Endothelial cell of umbilical vein (primary cell): Measurements from ENCODE around the gene TXNDC2. TPM values are rescaled to one million over a fixed set of nuclear protein-coding genes. Genes with fewer than 3 reads are reported as not detected.
"Not testable (repeated sequence)": the region's sequence is repeated elsewhere in the genome, so short reads cannot be mapped to it uniquely, and the experiment has no call there.

ENCODE experiments used
- BruUV-seq: library from RNA; stranded (reverse); fragments of 400-500 nt; replicated peaks from 2 replicates; lab custom pipeline; 2021; lab: Mats Ljungman, UMichigan
- CTCF ChIA-PET: fragments of 300-600, 350-600 bp; sonication (Branson Sonifier 250); formaldehyde crosslinking; loops from one replicate; lab custom pipeline; 2021; ENCODE audit warnings: antibody characterized with exemption, inconsistent platforms; lab: Charles Lee
- POLR2A ChIA-PET: fragments of 300-600, 350-600 bp; sonication (Branson Sonifier 250); formaldehyde crosslinking; loops from one replicate; lab custom pipeline; 2021; ENCODE audit warnings: antibody characterized with exemption, inconsistent platforms; lab: Charles Lee
- DNase-seq: peaks from one replicate; pipeline ENCODE4 v3.0.0-alpha.2; 2011; ENCODE audit warnings: low read depth, low spot score
- FAIRE-seq: peaks from 2 replicates; lab custom pipeline; 2011; peaks lifted over from hg19 to GRCh38; lab: Jason Lieb, UNC
- H2AFZ ChIP-seq: 2 replicates; pipeline ENCODE4 v1.6.0; 2012; ENCODE audit warnings: low read depth, low read length, control low read depth, inconsistent platforms
- H3K27ac ChIP-seq: 2 replicates; pipeline ENCODE4 v1.5.1; 2011; ENCODE audit warnings: low read depth, mild to moderate bottlenecking, control low read depth, low read length, moderate library complexity; ENCODE audit not compliant: insufficient read depth
- H3K27me3 ChIP-seq, 2 experiments: 2 replicates each; pipeline versions ENCODE4 v1.6.0 to v1.6.1; 2011; ENCODE audit warnings: low read length in 2 of 2, mixed read lengths in 1 of 2; ENCODE audit not compliant: control insufficient read depth in 2 of 2, insufficient read depth in 2 of 2
- H3K36me3 ChIP-seq, 2 experiments: 2 replicates in 1 of 2; 3 replicates in 1 of 2; pipeline ENCODE4 v1.5.1; 2011; ENCODE audit warnings: low read length in 2 of 2, mild to moderate bottlenecking in 1 of 2, moderate library complexity in 1 of 2; ENCODE audit not compliant: control insufficient read depth in 2 of 2, insufficient read depth in 2 of 2; ENCODE audit errors: extremely low read depth in 1 of 2
- H3K4me1 ChIP-seq: 3 replicates; pipeline ENCODE4 v1.5.1; 2011; ENCODE audit warnings: mild to moderate bottlenecking, low read length; ENCODE audit not compliant: control insufficient read depth, insufficient read depth; ENCODE audit errors: extremely low read depth
- H3K4me2 ChIP-seq: 2 replicates; pipeline ENCODE4 v1.6.1; 2011; ENCODE audit warnings: low read length, control low read depth, mixed read lengths; ENCODE audit not compliant: insufficient read depth
- H3K4me3 ChIP-seq, 3 experiments: fragments of 200-600 bp in 1 of 3; sonication (generic), shearing (Covaris generic) in 1 of 3; replicated peaks in 1 of 3; 2 replicates each; pipeline ENCODE4 v1.5.1; 2011 to 2016; ENCODE audit warnings: control low read depth in 3 of 3, low read length in 3 of 3, mild to moderate bottlenecking in 2 of 3, inconsistent platforms in 1 of 3, low read depth in 1 of 3, moderate library complexity in 1 of 3; ENCODE audit not compliant: insufficient read depth in 1 of 3
- H3K79me2 ChIP-seq: 2 replicates; pipeline ENCODE4 v1.6.0; 2012; ENCODE audit warnings: low read length, inconsistent platforms; ENCODE audit not compliant: control insufficient read depth, insufficient read depth
- H3K9ac ChIP-seq: replicated peaks from 2 replicates; pipeline ENCODE3; 2011; ENCODE audit warnings: low read length, control low read depth; ENCODE audit not compliant: insufficient read depth; ENCODE audit errors: extremely low read depth
- H3K9me1 ChIP-seq: replicated peaks from 3 replicates; pipeline ENCODE4 v1.6.0; 2011; ENCODE audit warnings: mild to moderate bottlenecking, low read length; ENCODE audit not compliant: control insufficient read depth, insufficient read depth; ENCODE audit errors: extremely low read depth
- H3K9me3 ChIP-seq: replicated peaks from 2 replicates; pipeline ENCODE4 v1.5.1; 2012; ENCODE audit warnings: low read length, inconsistent platforms; ENCODE audit not compliant: control insufficient read depth, insufficient read depth
- H4K20me1 ChIP-seq: replicated peaks from 2 replicates; pipeline ENCODE3; 2011; ENCODE audit warnings: mild to moderate bottlenecking, low read length; ENCODE audit not compliant: control insufficient read depth, insufficient read depth; ENCODE audit errors: extremely low read depth
- EZH2 ChIP-seq: IDR thresholded peaks from 2 replicates; pipeline ENCODE4 v1.6.1; 2012; ENCODE audit warnings: borderline replicate concordance, low read depth, mild to moderate bottlenecking, moderate library complexity, low read length, inconsistent platforms; ENCODE audit not compliant: severe bottlenecking
- FOS ChIP-seq: IDR thresholded peaks from 2 replicates; pipeline ENCODE4 v1.6.1; 2011; ENCODE audit warnings: mild to moderate bottlenecking, low read length, moderate library complexity, borderline replicate concordance; ENCODE audit not compliant: insufficient read depth
- GATA2 ChIP-seq: IDR thresholded peaks from 2 replicates; pipeline ENCODE4 v1.7.0; 2011; ENCODE audit warnings: low read depth, mild to moderate bottlenecking, moderate library complexity, mixed read lengths, low read length; ENCODE audit not compliant: insufficient read length, insufficient read depth
- JUN ChIP-seq: IDR thresholded peaks from 2 replicates; pipeline ENCODE4 v1.6.1; 2011; ENCODE audit warnings: borderline replicate concordance, low read depth; ENCODE audit not compliant: insufficient read length, insufficient read depth
- MYC ChIP-seq: IDR thresholded peaks from one replicate; pipeline ENCODE4 v1.6.1; 2011; ENCODE audit warnings: mild to moderate bottlenecking, low read depth, low read length
- POLR2A ChIP-seq: IDR thresholded peaks from 2 replicates; pipeline ENCODE4 v1.6.1; 2012; ENCODE audit warnings: low read depth, mild to moderate bottlenecking, control low read depth, low read length
- POLR2AphosphoS5 ChIP-seq: IDR thresholded peaks from 2 replicates; pipeline ENCODE4 v1.6.1; 2012; ENCODE audit warnings: low read depth, mild to moderate bottlenecking, control low read depth, low read length, moderate library complexity; ENCODE audit not compliant: insufficient read depth
- dilution Hi-C: fragments of 300-500 bp; cut with MboI; formaldehyde crosslinking; loops from one replicate; pipeline ENCODE4 v1.15.0; 2019; ENCODE audit warnings: low sequenced_read_pairs; ENCODE audit not compliant: extremely low pct_ligation_motif_present
- intact Hi-C: fragments of 100-400 bp; cut with micrococcal nuclease; formaldehyde crosslinking; loops from one replicate; pipeline ENCODE4 v1.10.0; 2022
- polyA plus RNA-seq, 4 experiments: library from polyadenylated mRNA; depleted of rRNA in 3 of 4; stranded (reverse) in 3 of 4; unstranded in 1 of 4; fragments of >200 nt; gene quantifications; 2 replicates each; pipeline versions ENCODE4 v1.2.1 to v1.2.3, GENCODE V29; 2011 to 2012; ENCODE audit warnings: missing spikeins in 1 of 4
- total RNA-seq: library from RNA; stranded (reverse); gene quantifications from 2 replicates; pipeline ENCODE4 v1.2.3, GENCODE V29; 2021
- TF ChIP-seq, protein P1 (sequence below): IDR thresholded peaks from 2 replicates; pipeline ENCODE4 v1.6.1; 2011; ENCODE audit not compliant: insufficient read depth, insufficient read length
- TF ChIP-seq, protein P2 (sequence below), 2 donors: IDR thresholded peaks; 1 replicate in 1 of 2; 2 replicates in 1 of 2; pipeline ENCODE4 v1.5.1; 2011; ENCODE audit warnings: low read length in 2 of 2, mild to moderate bottlenecking in 2 of 2, moderate library complexity in 2 of 2, control low read depth in 1 of 2, inconsistent platforms in 1 of 2, low read depth in 1 of 2; ENCODE audit not compliant: insufficient read depth in 1 of 2; ENCODE audit errors: extremely low read depth in 1 of 2

Gene TXNDC2
- total and polyA plus RNA-seq, 2 donors (not counting 3 experiments of a cell fraction or from before 2014, with no cell fraction given): 0.12 TPM; not detected in 1

GRCh38 chr18:9897129-9897528 lies 11.4 kb downstream of the TXNDC2 start:
- Histone ChIP-seq H3K27me3 (no peaks in the 10 kb centered on the region), H3K9me1 (no peaks in the 10 kb centered on the region), H3K4me1 (peaks cover 5% of the 10 kb centered on the region), H3K79me2 (no peaks in the 10 kb centered on the region), H3K36me3 (no peaks in the 10 kb centered on the region), H3K9me3 (no peaks in the 10 kb centered on the region), H3K9ac (no peak overlapping the region), H2AFZ (no peak overlapping the region), H4K20me1 (no peaks in the 10 kb centered on the region), H3K27ac (no peak overlapping the region), H3K4me3 (no peak overlapping the region), H3K4me2 (no peak overlapping the region)
- intact Hi-C loops (no loop called here), dilution Hi-C loops (no loop called here)
- ChIA-PET POLR2A (no interaction called here), CTCF (interaction anchor here (1.2 kb wide), 1 partner anchor 9 kb away, joined by 4 read pairs; no protein-coding TSS in a partner anchor)
- no TSS peak for BruUV-seq
- TF ChIP-seq GATA2: no peak
- TF ChIP-seq, protein P1, sequence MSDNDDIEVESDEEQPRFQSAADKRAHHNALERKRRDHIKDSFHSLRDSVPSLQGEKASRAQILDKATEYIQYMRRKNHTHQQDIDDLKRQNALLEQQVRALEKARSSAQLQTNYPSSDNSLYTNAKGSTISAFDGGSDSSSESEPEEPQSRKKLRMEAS: no peak
- TF ChIP-seq, protein P2, sequence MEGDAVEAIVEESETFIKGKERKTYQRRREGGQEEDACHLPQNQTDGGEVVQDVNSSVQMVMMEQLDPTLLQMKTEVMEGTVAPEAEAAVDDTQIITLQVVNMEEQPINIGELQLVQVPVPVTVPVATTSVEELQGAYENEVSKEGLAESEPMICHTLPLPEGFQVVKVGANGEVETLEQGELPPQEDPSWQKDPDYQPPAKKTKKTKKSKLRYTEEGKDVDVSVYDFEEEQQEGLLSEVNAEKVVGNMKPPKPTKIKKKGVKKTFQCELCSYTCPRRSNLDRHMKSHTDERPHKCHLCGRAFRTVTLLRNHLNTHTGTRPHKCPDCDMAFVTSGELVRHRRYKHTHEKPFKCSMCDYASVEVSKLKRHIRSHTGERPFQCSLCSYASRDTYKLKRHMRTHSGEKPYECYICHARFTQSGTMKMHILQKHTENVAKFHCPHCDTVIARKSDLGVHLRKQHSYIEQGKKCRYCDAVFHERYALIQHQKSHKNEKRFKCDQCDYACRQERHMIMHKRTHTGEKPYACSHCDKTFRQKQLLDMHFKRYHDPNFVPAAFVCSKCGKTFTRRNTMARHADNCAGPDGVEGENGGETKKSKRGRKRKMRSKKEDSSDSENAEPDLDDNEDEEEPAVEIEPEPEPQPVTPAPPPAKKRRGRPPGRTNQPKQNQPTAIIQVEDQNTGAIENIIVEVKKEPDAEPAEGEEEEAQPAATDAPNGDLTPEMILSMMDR (IDR thresholded peaks at IDR 0.05; ENCODE audit: extremely low read depth in 1 of 2, insufficient read depth in 1 of 2, low read depth in 1 of 2, low read length in 2 of 2): no peak
- no peak for TF ChIP-seq MYC
- TF ChIP-seq FOS: no peak
- no peak for TF ChIP-seq POLR2AphosphoS5
- TF ChIP-seq POLR2A: no peak
- TF ChIP-seq EZH2: no peak
- TF ChIP-seq JUN: no peak
- DNase-seq (no peak), FAIRE-seq (no peak)

- H3K9me3 ChIP-seq, POLR2A ChIA-PET, BruUV-seq, H3K27ac ChIP-seq, H3K4me2 ChIP-seq, H3K4me3 ChIP-seq, H3K9ac ChIP-seq, H3K79me2 ChIP-seq, dilution Hi-C loops, DNase-seq, H3K36me3 ChIP-seq, intact Hi-C loops, CTCF ChIA-PET, H3K9me1 ChIP-seq, H2AFZ ChIP-seq, FAIRE-seq, H4K20me1 ChIP-seq, H3K27me3 ChIP-seq, H3K4me1 ChIP-seq: not testable (repeated sequence)
Observed at GRCh38 chr18:9897787-9898291, 12.1 kb downstream of the TXNDC2 start.
